ENCODE measurements around the gene NUDT15.

Gene NUDT15

DNA sequence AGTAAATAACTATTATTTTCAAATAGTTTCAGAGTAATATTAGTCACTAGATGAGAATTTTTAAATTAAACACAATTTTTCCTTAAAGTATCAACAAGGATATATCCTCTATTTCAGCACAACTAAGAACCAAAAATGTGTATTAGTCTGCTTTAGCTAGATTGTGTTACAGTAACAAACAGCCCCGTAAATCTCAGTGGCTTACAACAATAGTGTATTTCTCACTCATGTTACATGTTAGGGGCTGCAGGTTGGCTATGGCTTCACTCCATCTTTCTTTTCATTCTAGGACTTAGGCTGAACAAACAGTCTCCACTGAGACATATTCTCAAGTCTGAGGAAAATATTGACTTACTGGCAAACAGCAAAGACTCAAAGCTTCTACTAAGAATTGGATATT is 24.9 kb upstream of the NUDT15 start:
- no peak for DNase-seq (ENCODE audit: low spot score)
- TF ChIP-seq, protein P1, sequence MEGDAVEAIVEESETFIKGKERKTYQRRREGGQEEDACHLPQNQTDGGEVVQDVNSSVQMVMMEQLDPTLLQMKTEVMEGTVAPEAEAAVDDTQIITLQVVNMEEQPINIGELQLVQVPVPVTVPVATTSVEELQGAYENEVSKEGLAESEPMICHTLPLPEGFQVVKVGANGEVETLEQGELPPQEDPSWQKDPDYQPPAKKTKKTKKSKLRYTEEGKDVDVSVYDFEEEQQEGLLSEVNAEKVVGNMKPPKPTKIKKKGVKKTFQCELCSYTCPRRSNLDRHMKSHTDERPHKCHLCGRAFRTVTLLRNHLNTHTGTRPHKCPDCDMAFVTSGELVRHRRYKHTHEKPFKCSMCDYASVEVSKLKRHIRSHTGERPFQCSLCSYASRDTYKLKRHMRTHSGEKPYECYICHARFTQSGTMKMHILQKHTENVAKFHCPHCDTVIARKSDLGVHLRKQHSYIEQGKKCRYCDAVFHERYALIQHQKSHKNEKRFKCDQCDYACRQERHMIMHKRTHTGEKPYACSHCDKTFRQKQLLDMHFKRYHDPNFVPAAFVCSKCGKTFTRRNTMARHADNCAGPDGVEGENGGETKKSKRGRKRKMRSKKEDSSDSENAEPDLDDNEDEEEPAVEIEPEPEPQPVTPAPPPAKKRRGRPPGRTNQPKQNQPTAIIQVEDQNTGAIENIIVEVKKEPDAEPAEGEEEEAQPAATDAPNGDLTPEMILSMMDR (IDR thresholded peaks at IDR 0.05; ENCODE audit: borderline replicate concordance, control extremely low read depth, extremely low read depth, insufficient read depth, missing control alignments): no peak
- in situ Hi-C loops (cut with MboI; ENCODE audit: low sequenced_read_pairs, unreplicated experiment): no loop called here

DNA sequence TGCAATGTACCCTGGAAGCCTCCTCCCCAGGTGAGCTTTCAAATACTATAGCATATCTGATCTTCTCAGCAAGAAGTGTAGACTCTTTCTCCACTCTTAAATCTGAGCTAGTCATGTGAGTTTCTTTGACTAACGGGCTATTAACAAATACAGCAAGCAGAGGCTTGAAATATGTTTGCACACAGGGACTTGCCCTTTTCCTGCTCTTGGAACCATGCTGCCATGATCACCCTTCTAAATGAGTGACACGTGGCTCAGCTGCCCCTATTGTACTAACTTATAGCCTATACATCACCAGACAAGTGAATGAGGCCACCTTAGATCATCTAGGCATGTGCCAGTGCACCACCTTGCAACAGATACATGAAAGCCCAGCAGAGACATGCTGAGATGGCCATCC is 23.2 kb upstream of the NUDT15 start:
- DNase-seq (ENCODE audit: low spot score): no peak
- TF ChIP-seq, protein P1 (IDR thresholded peaks at IDR 0.05; ENCODE audit: borderline replicate concordance, control extremely low read depth, extremely low read depth, insufficient read depth, missing control alignments): no peak
- in situ Hi-C loops (cut with MboI; ENCODE audit: low sequenced_read_pairs, unreplicated experiment): no loop called here

DNA sequence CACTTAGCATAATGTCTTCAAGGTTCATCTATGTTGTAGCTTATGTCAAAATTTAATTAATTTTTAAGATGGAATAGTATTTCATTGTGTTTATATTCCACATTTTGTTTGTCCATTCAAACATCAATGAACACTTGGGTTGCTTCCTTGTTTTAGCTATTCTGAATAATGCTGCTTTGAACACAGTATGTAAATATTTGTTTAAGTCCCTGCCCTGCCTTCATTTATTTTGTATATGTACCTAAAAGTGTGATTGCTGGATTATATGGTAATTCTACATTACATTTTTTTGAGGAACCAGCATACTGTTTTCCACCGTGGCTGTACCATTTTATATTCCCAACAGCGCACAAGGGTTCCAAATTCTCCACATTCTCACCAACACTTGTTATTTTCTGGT is 18.9 kb upstream of the NUDT15 start:
- TF ChIP-seq, protein P1 (IDR thresholded peaks at IDR 0.05; ENCODE audit: borderline replicate concordance, control extremely low read depth, extremely low read depth, insufficient read depth, missing control alignments): no peak

DNA sequence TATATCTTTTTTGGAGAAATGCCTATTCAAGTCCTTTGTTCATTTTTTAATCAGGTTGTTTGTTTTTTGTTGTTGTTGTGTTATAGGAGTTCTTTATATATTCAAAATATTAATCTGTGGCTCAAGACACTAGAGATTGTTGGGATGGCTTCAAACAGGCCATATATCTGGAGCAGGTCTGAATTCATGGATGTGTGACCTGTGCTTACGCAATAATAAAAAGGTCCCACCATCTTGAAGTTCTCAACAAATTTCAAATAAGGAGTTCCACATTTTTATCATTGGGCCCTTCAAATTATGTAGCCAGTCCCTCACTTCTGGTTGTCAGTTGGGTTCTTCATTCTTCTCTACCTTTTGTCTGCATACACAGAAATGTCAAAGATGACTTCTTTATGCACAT is 17.7 kb upstream of the NUDT15 start:
- TF ChIP-seq, protein P1 (IDR thresholded peaks at IDR 0.05; ENCODE audit: borderline replicate concordance, control extremely low read depth, extremely low read depth, insufficient read depth, missing control alignments): no peak
- no peak for DNase-seq (ENCODE audit: low spot score)
- in situ Hi-C loops (cut with MboI; ENCODE audit: low sequenced_read_pairs, unreplicated experiment): no loop called here

More for the DNA sequence above, 18.9 kb upstream of the NUDT15 start:
- in situ Hi-C loops (cut with MboI; ENCODE audit: low sequenced_read_pairs, unreplicated experiment): no loop called here
- DNase-seq (ENCODE audit: low spot score): no peak

DNA sequence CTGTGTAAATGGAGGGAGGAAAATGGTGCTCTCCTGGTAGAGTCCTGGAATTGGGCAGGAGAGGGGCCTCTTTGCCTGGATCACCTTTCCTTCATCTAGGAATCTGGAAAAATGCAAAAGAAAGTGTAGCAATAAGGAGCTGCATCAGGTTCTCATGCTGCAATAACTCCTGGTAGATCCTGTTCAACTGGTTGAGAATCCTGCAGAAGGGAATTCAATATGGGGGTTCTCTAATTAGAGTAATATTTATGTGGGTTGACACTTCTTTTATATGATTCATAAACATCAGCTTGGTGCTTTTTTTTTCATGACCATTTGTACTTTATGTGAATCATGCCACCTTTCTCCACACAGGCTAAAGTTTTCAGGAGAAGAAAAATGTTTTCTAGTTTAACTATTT is 9.5 kb upstream of the NUDT15 start:
- DNase-seq (ENCODE audit: low spot score): no peak
- TF ChIP-seq, protein P1 (IDR thresholded peaks at IDR 0.05; ENCODE audit: borderline replicate concordance, control extremely low read depth, extremely low read depth, insufficient read depth, missing control alignments): no peak
- in situ Hi-C loops (cut with MboI; ENCODE audit: low sequenced_read_pairs, unreplicated experiment): no loop called here

DNA sequence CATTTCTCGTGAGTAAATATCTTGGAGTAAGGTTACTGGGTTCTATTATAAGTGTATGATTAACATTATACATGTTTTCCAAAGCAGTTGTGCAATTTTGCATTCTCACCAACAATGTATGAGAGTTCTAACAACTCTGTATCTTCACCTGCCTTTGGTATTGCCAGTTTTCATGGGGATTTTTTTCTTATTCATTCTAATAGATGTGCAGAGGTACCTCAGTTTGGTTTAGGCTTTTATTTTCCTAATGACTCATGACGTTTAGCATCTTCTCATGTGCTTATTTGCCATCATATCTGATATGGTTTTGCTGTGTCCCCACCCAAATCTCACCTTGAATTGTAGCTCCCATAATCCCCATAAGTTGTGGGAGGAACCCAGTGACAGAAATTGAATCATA is 7.7 kb upstream of the NUDT15 start:
- DNase-seq (ENCODE audit: low spot score): no peak
- in situ Hi-C loops (cut with MboI; ENCODE audit: low sequenced_read_pairs, unreplicated experiment): no loop called here
- TF ChIP-seq, protein P1 (IDR thresholded peaks at IDR 0.05; ENCODE audit: borderline replicate concordance, control extremely low read depth, extremely low read depth, insufficient read depth, missing control alignments): no peak

DNA sequence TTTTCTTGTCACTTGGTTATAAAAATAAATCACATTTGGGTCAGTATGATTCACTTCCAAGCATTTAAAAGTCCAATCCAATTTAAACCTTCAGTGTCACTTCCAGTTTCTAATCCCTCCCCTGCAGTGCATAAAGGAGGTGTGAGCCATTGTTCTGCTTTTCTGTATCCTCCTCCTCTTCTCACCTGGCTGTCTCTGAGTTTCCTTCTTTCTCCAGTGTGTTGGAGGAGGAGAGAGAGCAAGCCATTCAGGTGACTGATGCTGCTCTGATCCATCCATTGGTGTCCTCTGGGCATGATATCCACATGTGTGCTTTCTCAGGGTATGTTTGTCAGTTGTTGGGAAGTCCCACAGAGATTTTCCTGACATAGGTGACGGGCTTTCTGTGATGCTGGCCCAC is 1.2 kb downstream of the NUDT15 start:
- TF ChIP-seq, protein P1 (IDR thresholded peaks at IDR 0.05; ENCODE audit: borderline replicate concordance, control extremely low read depth, extremely low read depth, insufficient read depth, missing control alignments): no peak
- DNase-seq (ENCODE audit: low spot score): peak; percentile 43

More for the DNA sequence above, 1.2 kb downstream of the NUDT15 start:
- in situ Hi-C loops (cut with MboI; ENCODE audit: low sequenced_read_pairs, unreplicated experiment): no loop called here
